Measurements from ENCODE around the gene MIB2. TPM values are rescaled to one million over a fixed set of nuclear protein-coding genes. Genes with fewer than 3 reads are reported as not detected.

The MIB2 gene
- polyA plus RNA-seq, 1 of the 3 experiments (the other 2 are of a cell fraction): 45.4 TPM

GRCh38 chr1:1600861-1601563 lies 14.3 kb upstream of the MIB2 start:
- Histone ChIP-seq H3K4me3 (ENCODE audit: low read depth in 2 of 2, low read length in 1 of 2) (peak overlapping the region; percentile 56; a peak in 3 of 4 replicates), H3K9me2 (no peaks in the 10 kb centered on the region), H2AFZ (ENCODE audit: low read depth) (no peak overlapping the region), H3K4me2 (peak overlapping the region; percentile 78; the same call in 1 of the 2 replicates), H3K9ac (no peak overlapping the region), H3K27me3 (ENCODE audit: insufficient read depth) (no peaks in the 10 kb centered on the region), H3K27ac (ENCODE audit: low read depth in 2 of 2, low read length in 1 of 2) (no peak overlapping the region), H4K20me1 (ENCODE audit: insufficient read depth) (no peaks in the 10 kb centered on the region; the same call in 1 of the 2 replicates), H3K79me2 (ENCODE audit: insufficient read depth) (no peaks in the 10 kb centered on the region), H3K4me1 (ENCODE audit: control insufficient read depth in 1 of 2, insufficient read depth in 2 of 2, low read depth in 1 of 2, low read length in 1 of 2) (peaks cover 0 to 22% of the 10 kb centered on the region in 2 experiments; a peak in 1 of 4 replicates), H3F3A (replicated peaks; ENCODE audit: insufficient read depth) (no peaks in the 10 kb centered on the region), H3K9me3 (no peaks in the 10 kb centered on the region), H3K36me3 (replicated peaks in 1 of 2; ENCODE audit: control insufficient read depth in 1 of 2, insufficient read depth in 2 of 2, low read length in 1 of 2) (no peaks in the 10 kb centered on the region)
- no peak for TF ChIP-seq EP300 (IDR thresholded peaks at IDR 0.05; ENCODE audit: borderline replicate concordance in 1 of 2, low read depth in 1 of 2, low read length in 1 of 2)
- TF ChIP-seq, protein P1, sequence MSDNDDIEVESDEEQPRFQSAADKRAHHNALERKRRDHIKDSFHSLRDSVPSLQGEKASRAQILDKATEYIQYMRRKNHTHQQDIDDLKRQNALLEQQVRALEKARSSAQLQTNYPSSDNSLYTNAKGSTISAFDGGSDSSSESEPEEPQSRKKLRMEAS (IDR thresholded peaks at IDR 0.05; ENCODE audit: low read depth): no peak
- no peak for TF ChIP-seq TCF12 (IDR thresholded peaks at IDR 0.05)
- no peak for TF ChIP-seq PBX3 (IDR thresholded peaks at IDR 0.05)
- TF ChIP-seq USF2 (IDR thresholded peaks at IDR 0.05; ENCODE audit: borderline replicate concordance, low read depth, low read length): no peak
- no peak for TF ChIP-seq RFX5 (IDR thresholded peaks at IDR 0.05; ENCODE audit: low read length)
- no peak for TF ChIP-seq TAF1 (IDR thresholded peaks at IDR 0.05; ENCODE audit: borderline replicate concordance, low read depth, low read length)
- no peak for TF ChIP-seq TEAD4 (IDR thresholded peaks at IDR 0.05; ENCODE audit: borderline replicate concordance, insufficient read depth)
- TF ChIP-seq, protein P2, sequence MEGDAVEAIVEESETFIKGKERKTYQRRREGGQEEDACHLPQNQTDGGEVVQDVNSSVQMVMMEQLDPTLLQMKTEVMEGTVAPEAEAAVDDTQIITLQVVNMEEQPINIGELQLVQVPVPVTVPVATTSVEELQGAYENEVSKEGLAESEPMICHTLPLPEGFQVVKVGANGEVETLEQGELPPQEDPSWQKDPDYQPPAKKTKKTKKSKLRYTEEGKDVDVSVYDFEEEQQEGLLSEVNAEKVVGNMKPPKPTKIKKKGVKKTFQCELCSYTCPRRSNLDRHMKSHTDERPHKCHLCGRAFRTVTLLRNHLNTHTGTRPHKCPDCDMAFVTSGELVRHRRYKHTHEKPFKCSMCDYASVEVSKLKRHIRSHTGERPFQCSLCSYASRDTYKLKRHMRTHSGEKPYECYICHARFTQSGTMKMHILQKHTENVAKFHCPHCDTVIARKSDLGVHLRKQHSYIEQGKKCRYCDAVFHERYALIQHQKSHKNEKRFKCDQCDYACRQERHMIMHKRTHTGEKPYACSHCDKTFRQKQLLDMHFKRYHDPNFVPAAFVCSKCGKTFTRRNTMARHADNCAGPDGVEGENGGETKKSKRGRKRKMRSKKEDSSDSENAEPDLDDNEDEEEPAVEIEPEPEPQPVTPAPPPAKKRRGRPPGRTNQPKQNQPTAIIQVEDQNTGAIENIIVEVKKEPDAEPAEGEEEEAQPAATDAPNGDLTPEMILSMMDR (IDR thresholded peaks at IDR 0.05): no peak
- TF ChIP-seq GABPA (IDR thresholded peaks at IDR 0.05; ENCODE audit: low read depth): no peak
- TF ChIP-seq, protein P3, sequence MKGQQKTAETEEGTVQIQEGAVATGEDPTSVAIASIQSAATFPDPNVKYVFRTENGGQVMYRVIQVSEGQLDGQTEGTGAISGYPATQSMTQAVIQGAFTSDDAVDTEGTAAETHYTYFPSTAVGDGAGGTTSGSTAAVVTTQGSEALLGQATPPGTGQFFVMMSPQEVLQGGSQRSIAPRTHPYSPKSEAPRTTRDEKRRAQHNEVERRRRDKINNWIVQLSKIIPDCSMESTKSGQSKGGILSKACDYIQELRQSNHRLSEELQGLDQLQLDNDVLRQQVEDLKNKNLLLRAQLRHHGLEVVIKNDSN (IDR thresholded peaks at IDR 0.05; ENCODE audit: borderline replicate concordance, low read depth): no peak
- TF ChIP-seq SMC3 (IDR thresholded peaks at IDR 0.05; ENCODE audit: low read depth, low read length): no peak
- no peak for TF ChIP-seq ELF1 (IDR thresholded peaks at IDR 0.05)
- TF ChIP-seq REST (IDR thresholded peaks at IDR 0.05; ENCODE audit: low read depth, low read length): no peak
- 97% methylated on average over 6 of the region's 22 CpGs for WGBS (ENCODE audit: low lambda C conversion rate)
- POLR2A ChIA-PET: interaction anchor here (1.3 kb wide), 1 partner anchor 15 kb away, joined by 3 read pairs; the partner anchor contains the start of gene MIB2
- DNase-seq: peak; percentile 48
- CTCF ChIA-PET: no interaction called here

All from SK-N-SH (cell line).